Epithelial cell of esophagus (primary cell): ENCODE measurements around the gene CRIP2.

ENCODE experiments used
- DNase-seq: peaks from one replicate; pipeline ENCODE4 v3.0.0; 2010; ENCODE audit warnings: low read depth
- H3K4me3 ChIP-seq: 2 replicates; pipeline ENCODE4 v1.5.1; 2011; ENCODE audit warnings: mild to moderate bottlenecking, low read length, control low read depth
- TF ChIP-seq, protein P1 (sequence below): IDR thresholded peaks from 2 replicates; pipeline ENCODE4 v1.5.1; 2011; ENCODE audit warnings: low read depth, mild to moderate bottlenecking, low read length, control low read depth, inconsistent platforms; ENCODE audit not compliant: insufficient read depth; ENCODE audit errors: missing control alignments

The CRIP2 gene

DNA sequence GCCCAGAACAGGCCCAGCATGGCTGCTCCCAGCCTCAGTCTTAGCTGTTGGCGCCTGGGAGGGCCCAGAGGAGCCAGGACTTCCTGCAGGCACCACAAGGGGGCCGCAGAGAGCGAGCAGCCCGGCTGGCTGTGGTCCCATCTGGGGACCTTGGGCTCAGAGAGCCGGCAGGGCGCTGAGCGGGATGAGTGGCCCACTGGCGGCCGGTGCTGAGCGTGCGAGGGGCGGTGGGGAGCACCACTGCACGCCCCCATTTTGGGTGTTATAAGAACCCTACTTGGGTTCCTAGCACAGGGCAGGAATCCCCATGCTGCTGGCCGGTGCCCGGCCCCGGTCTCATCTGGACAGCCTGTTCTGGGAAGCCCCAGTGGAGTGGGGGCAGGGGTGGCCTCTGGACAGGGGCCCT, 25.9 kb upstream of the CRIP2 start:
- TF ChIP-seq, protein P1, sequence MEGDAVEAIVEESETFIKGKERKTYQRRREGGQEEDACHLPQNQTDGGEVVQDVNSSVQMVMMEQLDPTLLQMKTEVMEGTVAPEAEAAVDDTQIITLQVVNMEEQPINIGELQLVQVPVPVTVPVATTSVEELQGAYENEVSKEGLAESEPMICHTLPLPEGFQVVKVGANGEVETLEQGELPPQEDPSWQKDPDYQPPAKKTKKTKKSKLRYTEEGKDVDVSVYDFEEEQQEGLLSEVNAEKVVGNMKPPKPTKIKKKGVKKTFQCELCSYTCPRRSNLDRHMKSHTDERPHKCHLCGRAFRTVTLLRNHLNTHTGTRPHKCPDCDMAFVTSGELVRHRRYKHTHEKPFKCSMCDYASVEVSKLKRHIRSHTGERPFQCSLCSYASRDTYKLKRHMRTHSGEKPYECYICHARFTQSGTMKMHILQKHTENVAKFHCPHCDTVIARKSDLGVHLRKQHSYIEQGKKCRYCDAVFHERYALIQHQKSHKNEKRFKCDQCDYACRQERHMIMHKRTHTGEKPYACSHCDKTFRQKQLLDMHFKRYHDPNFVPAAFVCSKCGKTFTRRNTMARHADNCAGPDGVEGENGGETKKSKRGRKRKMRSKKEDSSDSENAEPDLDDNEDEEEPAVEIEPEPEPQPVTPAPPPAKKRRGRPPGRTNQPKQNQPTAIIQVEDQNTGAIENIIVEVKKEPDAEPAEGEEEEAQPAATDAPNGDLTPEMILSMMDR: peak; percentile 74
- DNase-seq: peak; percentile 51
- no peak overlapping the region for H3K4me3 ChIP-seq

DNA sequence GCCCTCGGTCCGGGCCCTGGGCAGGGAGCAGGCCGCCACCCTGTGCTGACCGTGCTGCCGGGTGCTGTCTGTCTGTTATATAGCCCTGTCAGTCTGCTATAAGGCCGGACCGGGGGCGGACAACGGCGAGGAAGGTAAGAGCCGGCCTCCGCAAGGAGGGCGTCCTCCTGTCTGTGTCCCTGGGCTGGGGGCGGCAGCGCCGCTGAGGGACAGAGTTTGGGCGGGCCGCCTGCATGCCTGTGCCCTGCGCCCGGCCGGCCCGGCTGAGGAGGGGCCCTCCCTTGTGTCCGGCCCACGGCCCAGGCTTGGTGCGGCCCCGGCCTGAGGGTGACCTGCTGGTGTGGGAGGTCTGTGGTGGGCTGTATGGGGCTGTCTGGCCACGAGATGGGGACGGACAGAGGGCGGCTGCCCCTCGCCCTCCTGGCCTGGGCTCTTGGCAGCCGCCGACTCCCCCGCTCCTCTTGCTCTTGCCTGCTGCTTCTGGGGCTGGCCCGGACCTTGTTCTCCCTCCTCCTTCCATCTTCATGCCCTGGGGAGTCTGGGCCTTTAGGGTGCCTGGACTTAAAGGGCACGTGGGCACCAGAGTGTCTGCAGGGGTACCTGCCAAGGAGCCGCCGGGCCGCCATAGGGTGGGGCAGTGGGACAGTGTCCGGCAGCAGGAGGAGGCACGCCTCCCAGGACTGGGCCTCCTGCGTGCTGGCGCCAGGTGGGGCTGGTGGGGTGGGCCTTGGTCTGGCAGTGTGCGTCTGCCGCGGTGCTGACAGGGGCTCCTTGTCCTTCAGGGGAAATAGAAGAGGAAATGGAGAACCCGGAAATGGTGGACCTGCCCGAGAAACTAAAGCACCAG, 25.1 kb upstream of the CRIP2 start:
- no peak for DNase-seq
- H3K4me3 ChIP-seq: no peak overlapping the region
- TF ChIP-seq, protein P1: no peak

DNA sequence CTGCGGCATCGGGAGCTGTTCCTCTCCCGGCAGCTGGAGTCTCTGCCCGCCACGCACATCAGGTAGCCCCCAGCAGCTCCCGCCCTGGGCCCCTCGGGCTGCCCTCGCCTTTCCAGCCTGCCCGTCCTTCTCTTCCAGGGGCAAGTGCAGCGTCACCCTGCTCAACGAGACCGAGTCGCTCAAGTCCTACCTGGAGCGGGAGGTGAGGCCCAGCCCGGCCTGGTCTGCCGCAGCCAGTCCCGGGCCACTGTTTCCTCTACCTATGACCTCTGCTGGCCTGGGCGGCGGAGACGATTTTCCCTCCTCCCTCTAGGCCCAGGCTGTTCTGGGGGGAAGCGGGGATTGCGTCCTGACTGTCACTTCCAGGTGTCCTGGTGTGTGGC, 24.5 kb upstream of the CRIP2 start:
- TF ChIP-seq, protein P1: no peak
- no peak overlapping the region for H3K4me3 ChIP-seq
- DNase-seq: no peak

DNA sequence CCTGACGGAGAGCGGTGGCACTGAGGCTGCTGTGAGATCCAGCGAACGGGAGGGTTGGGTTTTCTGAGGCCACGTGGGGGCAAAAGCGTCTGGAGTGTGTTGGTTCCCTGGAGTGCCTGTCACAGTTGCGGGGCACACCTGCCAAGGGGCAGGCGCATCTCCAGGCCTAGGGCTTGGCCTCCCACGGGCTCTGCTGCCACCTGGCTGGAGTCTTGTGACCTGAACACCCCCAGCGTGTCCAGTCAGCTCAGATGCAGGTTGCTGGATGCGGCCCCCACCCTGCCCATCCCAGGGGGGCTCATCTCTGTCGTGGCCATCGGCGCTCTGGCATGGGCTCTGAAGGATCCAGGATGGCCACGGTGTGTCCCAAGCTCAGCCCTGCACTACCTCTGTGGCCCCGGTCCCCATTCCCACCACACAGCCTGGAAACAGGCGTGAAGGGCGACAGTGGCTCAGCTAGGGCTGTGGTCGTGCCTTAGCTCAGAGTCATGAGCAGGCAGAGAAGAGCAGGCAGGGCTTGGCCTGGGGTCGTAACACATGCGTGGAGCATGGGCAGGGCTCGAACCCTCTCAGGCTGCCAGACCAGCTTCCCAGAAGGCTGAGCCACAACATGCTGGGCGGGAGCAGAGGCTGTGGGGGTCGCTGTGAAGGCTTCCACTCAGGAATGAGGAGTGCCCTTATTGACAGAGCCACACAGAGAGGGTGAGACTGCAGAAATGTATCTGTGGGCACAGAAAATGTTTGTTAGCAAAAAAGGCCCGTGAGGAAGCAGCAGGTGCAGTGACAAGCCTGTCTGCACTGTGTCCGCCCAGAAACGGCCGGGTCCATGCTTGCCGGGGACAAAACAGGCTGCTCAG, 23.5 kb upstream of the CRIP2 start:
- TF ChIP-seq, protein P1: no peak
- H3K4me3 ChIP-seq: no peak overlapping the region
- DNase-seq: no peak

DNA sequence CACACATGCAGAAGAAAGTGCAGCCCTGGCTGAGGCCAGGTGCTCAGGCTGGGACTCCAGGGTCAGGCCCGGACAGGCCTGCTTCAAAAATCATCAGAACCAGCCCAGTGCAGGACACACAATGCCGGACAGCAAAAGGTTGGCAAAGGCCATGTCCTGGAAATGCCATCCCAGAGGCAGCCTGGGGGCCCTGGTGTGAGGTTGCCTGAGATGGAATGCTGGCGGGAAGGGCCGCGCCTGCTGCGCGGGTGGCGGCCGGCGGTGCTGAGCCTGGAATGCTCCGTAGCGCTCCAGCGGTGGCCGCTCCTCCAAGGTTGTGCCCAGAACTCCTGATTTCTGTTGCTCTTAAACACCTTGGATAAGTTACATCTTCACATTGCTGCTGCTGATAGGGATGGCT, 21.7 kb upstream of the CRIP2 start:
- H3K4me3 ChIP-seq: no peak overlapping the region
- TF ChIP-seq, protein P1: no peak
- DNase-seq: no peak

DNA sequence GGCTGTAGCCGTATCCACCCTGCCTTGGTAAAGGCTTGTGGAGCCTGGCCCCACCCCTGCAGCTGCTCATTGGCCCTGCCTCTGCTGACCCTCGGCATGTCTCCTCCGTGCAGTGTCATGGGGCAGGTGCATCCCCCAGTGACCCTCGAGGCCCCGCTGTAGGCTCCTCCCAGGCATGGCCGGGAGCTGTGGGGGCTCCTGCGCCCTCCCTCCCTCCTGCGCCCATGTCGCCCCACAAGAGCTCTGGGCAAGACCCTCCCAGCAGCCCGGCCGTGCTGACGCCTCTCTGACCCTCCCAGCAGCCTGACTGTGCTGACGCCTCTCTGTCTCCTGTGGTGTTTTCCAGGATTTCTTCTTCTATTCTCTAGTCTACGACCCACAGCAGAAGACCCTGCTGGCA, 20.8 kb upstream of the CRIP2 start:
- DNase-seq: no peak
- no peak overlapping the region for H3K4me3 ChIP-seq
- TF ChIP-seq, protein P1: no peak
